Ramos (cell line): ENCODE measurements around the gene SSBP2.
"Not testable (repeated sequence)": the region's sequence is repeated elsewhere in the genome, so short reads cannot be mapped to it uniquely, and the experiment has no call there.

Experiments
- in situ Hi-C: fragments of 300-500 bp; cut with MboI; formaldehyde crosslinking; loops from one replicate; pipeline ENCODE4 v1.14.3; 2022; ENCODE audit warnings: low sequenced_read_pairs; ENCODE audit not compliant: unreplicated experiment

Gene SSBP2

GRCh38 chr5:81748556-81748955 lies 2.3 kb downstream of the SSBP2 start:
- in situ Hi-C loops: loop anchor here (10.0 kb wide), 2 partner anchors 124 to 244 kb away; no protein-coding TSS in a partner anchor

- in situ Hi-C loops: loop anchor here (10.0 kb wide), 2 partner anchors 122 to 242 kb away; no protein-coding TSS in a partner anchor
Measured at GRCh38 chr5:81747030-81747429, 3.9 kb downstream of the SSBP2 start.

- in situ Hi-C loops: loop anchor here (10.0 kb wide), 2 partner anchors 116 to 236 kb away; no protein-coding TSS in a partner anchor
Measured at GRCh38 chr5:81740758-81741157, 10.1 kb downstream of the SSBP2 start.

GRCh38 chr5:81739291-81739690 lies 11.6 kb downstream of the SSBP2 start:
- in situ Hi-C loops: no loop called here

GRCh38 chr5:81729276-81729675 lies 21.6 kb downstream of the SSBP2 start:
- in situ Hi-C loops: no loop called here

GRCh38 chr5:81728301-81728700 lies 22.6 kb downstream of the SSBP2 start:
- in situ Hi-C loops: no loop called here

- in situ Hi-C loops: no loop called here
Measured at GRCh38 chr5:81726297-81726696, 24.6 kb downstream of the SSBP2 start.

- in situ Hi-C loops: no loop called here
Measured at GRCh38 chr5:81724571-81724970, 26.3 kb downstream of the SSBP2 start.

- in situ Hi-C loops: no loop called here
Measured at GRCh38 chr5:81724108-81724507, 26.8 kb downstream of the SSBP2 start.

GRCh38 chr5:81721049-81721448 lies 29.8 kb downstream of the SSBP2 start:
- in situ Hi-C loops: no loop called here

GRCh38 chr5:81719743-81720345 lies 31.1 kb downstream of the SSBP2 start:
- in situ Hi-C loops: no loop called here

- in situ Hi-C loops: no loop called here
Measured at GRCh38 chr5:81718300-81718699, 32.6 kb downstream of the SSBP2 start.

GRCh38 chr5:81717860-81718259 lies 33.0 kb downstream of the SSBP2 start:
- in situ Hi-C loops: no loop called here

GRCh38 chr5:81717226-81717625 lies 33.7 kb downstream of the SSBP2 start:
- in situ Hi-C loops: no loop called here

- in situ Hi-C loops: not testable (repeated sequence)
Measured at GRCh38 chr5:81714076-81714475, 36.8 kb downstream of the SSBP2 start.

GRCh38 chr5:81708889-81709288 lies 42.0 kb downstream of the SSBP2 start:
- in situ Hi-C loops: no loop called here

GRCh38 chr5:81703840-81704239 lies 47.1 kb downstream of the SSBP2 start:
- in situ Hi-C loops: no loop called here

- in situ Hi-C loops: no loop called here
Measured at GRCh38 chr5:81700166-81700565, 50.7 kb downstream of the SSBP2 start.

- in situ Hi-C loops: no loop called here
Measured at GRCh38 chr5:81698813-81699212, 52.1 kb downstream of the SSBP2 start.

GRCh38 chr5:81696418-81697397 lies 54.2 kb downstream of the SSBP2 start:
- in situ Hi-C loops: no loop called here

- in situ Hi-C loops: no loop called here
Measured at GRCh38 chr5:81694726-81695125, 56.2 kb downstream of the SSBP2 start.
